NT2/D1 (cell line): ENCODE results near the gene DLAT.

Experiments used
- SUZ12 ChIP-seq: IDR thresholded peaks from 2 replicates; pipeline ENCODE4 v1.6.1; 2011; ENCODE audit not compliant: insufficient read length, insufficient read depth; ENCODE audit errors: extremely low read depth
- YY1 ChIP-seq: IDR thresholded peaks from 2 replicates; pipeline ENCODE4 v1.6.1; 2011; ENCODE audit not compliant: insufficient read length, insufficient read depth
- ZNF274 ChIP-seq: IDR thresholded peaks from 2 replicates; pipeline ENCODE4 v1.6.1; 2011; ENCODE audit warnings: mild to moderate bottlenecking, low read depth, low read length

- TF ChIP-seq ZNF274 (no peak), YY1 (no peak), SUZ12 (no peak)
Observed at GRCh38 chr11:112058103-112058502, 32.9 kb downstream of the DLAT start.
